Measurements from ENCODE around the gene MLNR.

Gene MLNR

GRCh38 chr13:49220036-49220855 lies at the start of gene MLNR:
Gene MLNR, plus strand, starts transcription at chr13:49220338. Its CDS starts 0 bp downstream, at chr13:49220338.
- no peak for DNase-seq (ENCODE audit: low read depth)

- no peak for DNase-seq (ENCODE audit: low read depth)
Observed at GRCh38 chr13:49171359-49171758, 48.8 kb upstream of the MLNR start.

GRCh38 chr13:49183672-49184325 lies 36.3 kb upstream of the MLNR start:
- DNase-seq (ENCODE audit: low read depth) = no peak

- DNase-seq (ENCODE audit: low read depth) = no peak
Observed at GRCh38 chr13:49184621-49185020, 35.5 kb upstream of the MLNR start.

GRCh38 chr13:49185264-49185663 lies 34.9 kb upstream of the MLNR start:
- no peak for DNase-seq (ENCODE audit: low read depth)

- DNase-seq (ENCODE audit: low read depth) = no peak
Observed at GRCh38 chr13:49190901-49191300, 29.2 kb upstream of the MLNR start.

- no peak for DNase-seq (ENCODE audit: low read depth)
Observed at GRCh38 chr13:49206641-49207040, 13.5 kb upstream of the MLNR start.

GRCh38 chr13:49208619-49209018 lies 11.5 kb upstream of the MLNR start:
- no peak for DNase-seq (ENCODE audit: low read depth)

GRCh38 chr13:49210114-49210513 lies 10.0 kb upstream of the MLNR start:
- DNase-seq (ENCODE audit: low read depth) = no peak

- DNase-seq (ENCODE audit: low read depth) = no peak
Observed at GRCh38 chr13:49210669-49211068, 9.5 kb upstream of the MLNR start.

- DNase-seq (ENCODE audit: low read depth) = no peak
Observed at GRCh38 chr13:49213539-49213938, 6.6 kb upstream of the MLNR start.

GRCh38 chr13:49213997-49214916 lies 5.9 kb upstream of the MLNR start:
- DNase-seq (ENCODE audit: low read depth) = no peak

- DNase-seq (ENCODE audit: low read depth) = no peak
Observed at GRCh38 chr13:49214917-49215376, 5.2 kb upstream of the MLNR start.

- DNase-seq (ENCODE audit: low read depth) = no peak
Observed at GRCh38 chr13:49216334-49216733, 3.8 kb upstream of the MLNR start.

- DNase-seq (ENCODE audit: low read depth) = no peak
Observed at GRCh38 chr13:49217962-49218492, 2.1 kb upstream of the MLNR start.

- no peak for DNase-seq (ENCODE audit: low read depth)
Observed at GRCh38 chr13:49218493-49219051, 1.6 kb upstream of the MLNR start.

- no peak for DNase-seq (ENCODE audit: low read depth)
Observed at GRCh38 chr13:49219647-49220035, 497 bp upstream of the MLNR start.

- DNase-seq (ENCODE audit: low read depth) = no peak
Observed at GRCh38 chr13:49220856-49221589, 885 bp downstream of the MLNR start.

- no peak for DNase-seq (ENCODE audit: low read depth)
Observed at GRCh38 chr13:49221590-49221965, 1.4 kb downstream of the MLNR start.

- DNase-seq (ENCODE audit: low read depth) = no peak
Observed at GRCh38 chr13:49225223-49226042, 5.3 kb downstream of the MLNR start.
